ENCODE results near the gene TPRG1L. TPM values are rescaled to one million over a fixed set of nuclear protein-coding genes. Genes with fewer than 3 reads are reported as not detected.

Gene TPRG1L
- total and polyA plus RNA-seq, 2 experiments from 2014 or later = 6.2 to 20.3 TPM

DNA sequence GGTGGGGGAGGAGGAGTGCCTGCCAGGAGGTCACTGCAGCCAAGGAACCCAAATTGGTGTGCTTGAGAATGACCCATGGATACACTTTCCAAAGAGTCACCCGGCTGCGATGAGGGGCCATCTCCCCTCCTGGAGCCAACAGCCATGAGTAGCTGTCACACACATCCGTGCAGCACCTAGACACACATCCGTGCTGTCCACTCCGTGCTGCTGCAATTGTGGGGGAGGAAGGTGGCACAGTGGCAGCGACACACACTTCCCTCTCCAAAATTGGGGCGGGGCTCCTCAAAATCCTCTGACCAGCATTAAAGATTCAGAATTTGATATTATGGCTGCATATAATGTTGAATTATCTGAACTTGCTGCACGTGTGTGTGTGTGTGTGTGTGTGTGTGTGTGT lies 43.3 kb downstream of the TPRG1L start (continued):
- no peak for TF ChIP-seq ZNF114 (CRISPR knock-in tag; IDR thresholded peaks at IDR 0.05)
- TF ChIP-seq CREB1 (CRISPR knock-in tag; IDR thresholded peaks at IDR 0.05; ENCODE audit: low read depth) = no peak
- TF ChIP-seq JUNB (IDR thresholded peaks at IDR 0.05; ENCODE audit: unreplicated experiment) = no peak
- TF ChIP-seq, protein P1, sequence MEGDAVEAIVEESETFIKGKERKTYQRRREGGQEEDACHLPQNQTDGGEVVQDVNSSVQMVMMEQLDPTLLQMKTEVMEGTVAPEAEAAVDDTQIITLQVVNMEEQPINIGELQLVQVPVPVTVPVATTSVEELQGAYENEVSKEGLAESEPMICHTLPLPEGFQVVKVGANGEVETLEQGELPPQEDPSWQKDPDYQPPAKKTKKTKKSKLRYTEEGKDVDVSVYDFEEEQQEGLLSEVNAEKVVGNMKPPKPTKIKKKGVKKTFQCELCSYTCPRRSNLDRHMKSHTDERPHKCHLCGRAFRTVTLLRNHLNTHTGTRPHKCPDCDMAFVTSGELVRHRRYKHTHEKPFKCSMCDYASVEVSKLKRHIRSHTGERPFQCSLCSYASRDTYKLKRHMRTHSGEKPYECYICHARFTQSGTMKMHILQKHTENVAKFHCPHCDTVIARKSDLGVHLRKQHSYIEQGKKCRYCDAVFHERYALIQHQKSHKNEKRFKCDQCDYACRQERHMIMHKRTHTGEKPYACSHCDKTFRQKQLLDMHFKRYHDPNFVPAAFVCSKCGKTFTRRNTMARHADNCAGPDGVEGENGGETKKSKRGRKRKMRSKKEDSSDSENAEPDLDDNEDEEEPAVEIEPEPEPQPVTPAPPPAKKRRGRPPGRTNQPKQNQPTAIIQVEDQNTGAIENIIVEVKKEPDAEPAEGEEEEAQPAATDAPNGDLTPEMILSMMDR (conservative IDR thresholded peaks at IDR 0.05; ENCODE audit: low read depth in 2 of 2) = no peak
- no peak for TF ChIP-seq STAT1 (IDR thresholded peaks at IDR 0.05; ENCODE audit: unreplicated experiment)
- TF ChIP-seq EZH2 (IDR thresholded peaks at IDR 0.05; ENCODE audit: low read depth, unreplicated experiment) = no peak
- no peak for TF ChIP-seq ZNF331 (CRISPR knock-in tag; IDR thresholded peaks at IDR 0.05; ENCODE audit: low read depth)
- TF ChIP-seq NANOG (IDR thresholded peaks at IDR 0.05; ENCODE audit: borderline replicate concordance) = no peak
- no peak for TF ChIP-seq POLR2AphosphoS5 (IDR thresholded peaks at IDR 0.05; ENCODE audit: low read depth)
- TF ChIP-seq, protein P2, sequence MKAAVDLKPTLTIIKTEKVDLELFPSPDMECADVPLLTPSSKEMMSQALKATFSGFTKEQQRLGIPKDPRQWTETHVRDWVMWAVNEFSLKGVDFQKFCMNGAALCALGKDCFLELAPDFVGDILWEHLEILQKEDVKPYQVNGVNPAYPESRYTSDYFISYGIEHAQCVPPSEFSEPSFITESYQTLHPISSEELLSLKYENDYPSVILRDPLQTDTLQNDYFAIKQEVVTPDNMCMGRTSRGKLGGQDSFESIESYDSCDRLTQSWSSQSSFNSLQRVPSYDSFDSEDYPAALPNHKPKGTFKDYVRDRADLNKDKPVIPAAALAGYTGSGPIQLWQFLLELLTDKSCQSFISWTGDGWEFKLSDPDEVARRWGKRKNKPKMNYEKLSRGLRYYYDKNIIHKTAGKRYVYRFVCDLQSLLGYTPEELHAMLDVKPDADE (IDR thresholded peaks at IDR 0.05) = no peak

DNA sequence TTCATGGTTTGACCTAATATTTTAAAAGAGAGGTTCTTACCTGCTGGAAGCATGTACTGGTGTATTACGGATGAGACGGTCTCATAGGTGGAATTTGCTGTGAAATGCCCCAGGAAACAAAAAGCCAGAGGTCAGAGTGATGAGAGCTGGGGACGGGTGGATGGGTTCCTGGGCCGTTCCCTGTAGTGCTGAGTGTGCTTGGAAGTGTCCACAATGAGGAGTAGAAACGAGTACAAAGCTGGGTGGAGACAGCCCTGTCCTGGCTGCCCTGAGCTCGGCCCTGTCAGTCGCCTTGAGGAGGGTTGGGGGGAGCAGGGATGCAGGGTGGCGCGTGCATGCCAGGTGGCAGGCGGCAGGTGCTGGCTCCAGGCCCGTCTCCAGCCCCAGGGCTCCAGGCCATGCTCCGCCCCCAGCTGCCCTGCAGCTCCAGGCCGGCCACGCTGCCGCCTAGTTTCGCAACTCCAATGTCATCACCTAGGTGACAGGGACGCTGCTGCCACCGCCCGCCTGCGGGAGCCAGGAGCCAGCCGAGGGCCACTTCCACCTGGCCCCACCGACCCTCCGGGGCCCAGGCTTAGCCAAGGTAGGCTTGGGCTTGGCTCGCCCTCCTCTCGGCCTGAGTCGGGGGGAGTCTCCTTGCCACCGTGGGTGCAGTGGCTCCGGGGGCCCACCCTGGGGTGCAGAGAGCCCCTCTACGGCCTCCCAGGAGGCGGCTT lies 43.9 kb downstream of the TPRG1L start:
- peaks cover 23% of the 10 kb centered on the region for H3K27me3 Mint-ChIP-seq (ENCODE audit: insufficient read depth, low read depth, poor library complexity)
- no peaks in the 10 kb centered on the region for H3K9me2 ChIP-seq (ENCODE audit: insufficient read depth)
- DNase-seq (ENCODE audit: low spot score) (peak; percentile 71), ATAC-seq (peak; percentile 77)
- H3K4me1 Mint-ChIP-seq = peaks cover 28% of the 10 kb centered on the region
- H2AFZ ChIP-seq = no peak overlapping the region
- H3K4me2 ChIP-seq = no peak overlapping the region
- no peak overlapping the region for H3K4me3 ChIP-seq
- no peaks in the 10 kb centered on the region for H3K79me2 ChIP-seq (replicated peaks; ENCODE audit: insufficient read depth)
- H3K4me1 ChIP-seq (ENCODE audit: insufficient read depth) = no peaks in the 10 kb centered on the region; the same call in 1 of the 2 replicates
- H3K36me3 ChIP-seq (ENCODE audit: insufficient read depth) = no peaks in the 10 kb centered on the region
- H3K27ac Mint-ChIP-seq = no peak overlapping the region
- TF ChIP-seq, protein P1 (conservative IDR thresholded peaks at IDR 0.05; ENCODE audit: low read depth in 2 of 2) = no peak
- H3F3A ChIP-seq (replicated peaks; ENCODE audit: low read depth) = no peaks in the 10 kb centered on the region
- no peaks in the 10 kb centered on the region for H4K20me1 ChIP-seq (replicated peaks; ENCODE audit: insufficient read depth)
- no peak overlapping the region for H3K4me3 Mint-ChIP-seq
- no peaks in the 10 kb centered on the region for H3K9me3 Mint-ChIP-seq
- H3K27me3 ChIP-seq (ENCODE audit: insufficient read depth) = no peaks in the 10 kb centered on the region
- no peak overlapping the region for H3K27ac ChIP-seq (ENCODE audit: low read depth)
- H3K36me3 Mint-ChIP-seq (ENCODE audit: low read depth) = no peaks in the 10 kb centered on the region
